IMR-90 (cell line): ENCODE measurements around the gene SHISA8. TPM values are rescaled to one million over a fixed set of nuclear protein-coding genes. Genes with fewer than 3 reads are reported as not detected.

Source experiments
- ATAC-seq: fragments of 200-7000 bp; cut with Tn5 transposase; 2 replicates; pipeline ENCODE4 v1.9.1; 2020; ENCODE audit warnings: low read depth, mild to moderate bottlenecking, moderate library complexity
- BruUV-seq: library from RNA; stranded (reverse); fragments of 400-500 nt; replicated peaks from 2 replicates; lab custom pipeline; 2021; lab: Mats Ljungman, UMichigan
- CTCF ChIA-PET: fragments of 300-600 bp; formaldehyde crosslinking; extraction: SDS; loops from one replicate; lab custom pipeline; 2021; ENCODE audit warnings: antibody characterized with exemption; lab: Yijun Ruan, JAX
- POLR2A ChIA-PET: fragments of 300-600 bp; sonication (Branson Sonifier 250); formaldehyde crosslinking; loops from one replicate; lab custom pipeline; 2022; ENCODE audit warnings: antibody characterized with exemption; ENCODE audit not compliant: unreplicated experiment; lab: Charles Lee
- DNase-seq: peaks from one replicate; pipeline ENCODE4 v3.0.0; 2013
- H2AFZ ChIP-seq: replicated peaks from 2 replicates; pipeline ENCODE3; 2013; ENCODE audit warnings: low read length, mild to moderate bottlenecking; ENCODE audit not compliant: poor library complexity
- H2AK5ac ChIP-seq: 2 replicates; pipeline ENCODE4 v1.6.1; 2013; ENCODE audit warnings: low read depth, low read length, inconsistent platforms
- H2AK9ac ChIP-seq: replicated peaks from 2 replicates; pipeline ENCODE3; 2013; ENCODE audit warnings: mild to moderate bottlenecking, low read depth, low read length, moderate library complexity; ENCODE audit not compliant: poor library complexity
- H2BK120ac ChIP-seq: 2 replicates; pipeline ENCODE4 v1.6.1; 2013; ENCODE audit warnings: low read depth, low read length, inconsistent platforms
- H2BK15ac ChIP-seq: 3 replicates; pipeline ENCODE4 v1.6.1; 2013; ENCODE audit warnings: low read depth, low read length, inconsistent platforms
- H2BK20ac ChIP-seq: 2 replicates; pipeline ENCODE4 v1.6.1; 2013; ENCODE audit warnings: low read depth, mild to moderate bottlenecking, inconsistent platforms, low read length, moderate library complexity
- H2BK5ac ChIP-seq: 2 replicates; pipeline ENCODE4 v1.6.1; 2013; ENCODE audit warnings: mild to moderate bottlenecking, low read depth, low read length, inconsistent platforms; ENCODE audit not compliant: poor library complexity, severe bottlenecking
- H3K14ac ChIP-seq: replicated peaks from 2 replicates; pipeline ENCODE4 v1.6.1; 2013; ENCODE audit warnings: low read depth, low read length, inconsistent platforms
- H3K18ac ChIP-seq: 2 replicates; pipeline ENCODE4 v1.6.1; 2013; ENCODE audit warnings: low read depth, low read length, control low read depth
- H3K23ac ChIP-seq: 2 replicates; pipeline ENCODE4 v1.6.1; 2013; ENCODE audit warnings: low read depth, low read length, inconsistent platforms
- H3K27ac ChIP-seq: 2 replicates; pipeline ENCODE4 v1.5.1; 2013; ENCODE audit warnings: mild to moderate bottlenecking, control low read depth, low read length; ENCODE audit not compliant: insufficient read depth
- H3K27me3 ChIP-seq: 2 replicates; pipeline ENCODE4 v1.6.1; 2013; ENCODE audit warnings: low read length; ENCODE audit not compliant: control insufficient read depth, insufficient read depth
- H3K36me3 ChIP-seq: 2 replicates; pipeline ENCODE4 v1.6.1; 2013; ENCODE audit warnings: low read length, mixed read lengths; ENCODE audit not compliant: control insufficient read depth, insufficient read depth
- H3K4ac ChIP-seq: 2 replicates; pipeline ENCODE4 v1.6.1; 2013; ENCODE audit warnings: low read depth, low read length, inconsistent platforms
- H3K4me1 ChIP-seq: 2 replicates; pipeline ENCODE4 v1.6.1; 2013; ENCODE audit warnings: low read length, mixed read lengths; ENCODE audit not compliant: control insufficient read depth, insufficient read depth
- H3K4me2 ChIP-seq: 2 replicates; pipeline ENCODE4 v1.6.1; 2013; ENCODE audit warnings: low read depth, mild to moderate bottlenecking, control low read depth, low read length, moderate library complexity
- H3K4me3 ChIP-seq: 2 replicates; pipeline ENCODE4 v1.5.1; 2013; ENCODE audit warnings: low read depth, mild to moderate bottlenecking, control low read depth, low read length, moderate library complexity; ENCODE audit not compliant: insufficient read depth
- H3K56ac ChIP-seq: 2 replicates; pipeline ENCODE4 v1.6.1; 2013; ENCODE audit warnings: low read length, inconsistent platforms; ENCODE audit not compliant: insufficient read depth; ENCODE audit errors: extremely low read depth
- H3K79me1 ChIP-seq, 2 experiments: 2 replicates each; pipeline ENCODE4 v1.6.1; 2013; ENCODE audit warnings: low read length in 2 of 2, inconsistent platforms in 1 of 2, low read depth in 1 of 2
- H3K9ac ChIP-seq: 2 replicates; pipeline ENCODE4 v1.6.1; 2013; ENCODE audit warnings: low read depth, low read length, control low read depth
- H3K9me1 ChIP-seq: 2 replicates; pipeline ENCODE4 v1.6.1; 2013; ENCODE audit warnings: low read length, inconsistent platforms; ENCODE audit not compliant: insufficient read depth
- H3K9me3 ChIP-seq: 2 replicates; pipeline ENCODE4 v1.6.1; 2013; ENCODE audit warnings: low read length; ENCODE audit not compliant: control insufficient read depth, insufficient read depth
- H4K20me1 ChIP-seq: 2 replicates; pipeline ENCODE4 v1.6.1; 2013; ENCODE audit warnings: low read length, inconsistent platforms; ENCODE audit not compliant: insufficient read depth
- H4K5ac ChIP-seq: 2 replicates; pipeline ENCODE4 v1.6.1; 2013; ENCODE audit warnings: mild to moderate bottlenecking, low read depth, low read length, control low read depth
- H4K8ac ChIP-seq, 2 experiments: 2 replicates each; pipeline ENCODE4 v1.6.1; 2013; ENCODE audit warnings: low read depth in 2 of 2, low read length in 2 of 2, control low read depth in 1 of 2, inconsistent platforms in 1 of 2
- H4K91ac ChIP-seq: 2 replicates; pipeline ENCODE4 v1.6.1; 2013; ENCODE audit warnings: low read depth, low read length, inconsistent platforms; ENCODE audit not compliant: insufficient read depth
- CEBPB ChIP-seq: IDR thresholded peaks from 2 replicates; pipeline ENCODE4 v1.6.1; 2012; ENCODE audit warnings: low read depth, low read length, improper control_type of control experiment
- ELK1 ChIP-seq: fragments of 150-350 bp; IDR thresholded peaks from 2 replicates; pipeline ENCODE4 v1.6.1; 2016; ENCODE audit warnings: low read depth, mild to moderate bottlenecking, low read length, moderate library complexity, borderline replicate concordance
- MAFK ChIP-seq: IDR thresholded peaks from 2 replicates; pipeline ENCODE4 v1.6.1; 2012; ENCODE audit warnings: low read depth, low read length, improper control_type of control experiment
- MAZ ChIP-seq: IDR thresholded peaks from 2 replicates; pipeline ENCODE4 v1.6.1; 2012; ENCODE audit warnings: low read depth, mild to moderate bottlenecking, low read length, improper control_type of control experiment, moderate library complexity, borderline replicate concordance
- SMC3 ChIP-seq: fragments of 150-350 bp; IDR thresholded peaks from 2 replicates; pipeline ENCODE4 v1.6.1; 2016; ENCODE audit warnings: low read depth, mild to moderate bottlenecking, antibody characterized with exemption, low read length, moderate library complexity
- USF2 ChIP-seq: fragments of 150-350 bp; IDR thresholded peaks from 2 replicates; pipeline ENCODE4 v1.6.1; 2017; ENCODE audit warnings: mild to moderate bottlenecking, antibody characterized with exemption, low read length, low read depth
- WGBS, 2 experiments: methylation state at CpG; one replicate each; pipeline versions ENCODE4 v1.1.5 to v1.1.7; 2013; ENCODE audit warnings: missing lambda C conversion rate in 2 of 2; ENCODE audit not compliant: insufficient read length in 1 of 2; ENCODE audit errors: extremely low coverage in 2 of 2; 5-methylcytosine and 5-hydroxymethylcytosine counted together
- dilution Hi-C: fragments of 300-500 bp; cut with HindIII; formaldehyde crosslinking; loops from one replicate; pipeline ENCODE4 v1.14.3; 2018; ENCODE audit warnings: low sequenced_read_pairs; ENCODE audit not compliant: unreplicated experiment
- in situ Hi-C: fragments of 300-500 bp; cut with MboI; formaldehyde crosslinking; loops from 3 replicates; pipeline ENCODE4 v1.14.3; 2019; ENCODE audit warnings: low sequenced_read_pairs, inconsistent platforms, mixed read lengths
- intact Hi-C: fragments of 100-400 bp; cut with micrococcal nuclease; formaldehyde crosslinking; loops from 2 replicates; pipeline ENCODE4 v1.10.0; 2022
- polyA plus RNA-seq, 3 experiments: library from polyadenylated mRNA; depleted of rRNA; stranded (reverse); fragments of >200 nt; gene quantifications; 2 replicates each; pipeline ENCODE4 v1.2.3, GENCODE V29; 2012; ENCODE audit warnings: low replicate concordance in 1 of 3
- total RNA-seq: library from RNA; depleted of rRNA; stranded (reverse); fragments of >200 nt; gene quantifications from 2 replicates; pipeline ENCODE4 v1.2.3, GENCODE V29; 2012

SHISA8 gene
- total and polyA plus RNA-seq, 2 of the 4 experiments (the other 2 are of a cell fraction): not detected

- Histone ChIP-seq H2BK20ac (no peak overlapping the region), H2BK15ac (no peak overlapping the region), H3K9me1 (peaks cover 8% of the 10 kb centered on the region; the same call in 1 of the 2 replicates), H2BK5ac (no peak overlapping the region), H2AFZ (no peak overlapping the region), H4K20me1 (0 out of 2 replicates have a peak, but pooled peaks cover 6% of the 10 kb centered on the region), H4K91ac (no peak overlapping the region), H3K27me3 (no peaks in the 10 kb centered on the region), H3K56ac (no peak overlapping the region), H3K27ac (no peak overlapping the region), H4K5ac (no peak overlapping the region), H3K79me1 (no peaks in the 10 kb centered on the region), H3K9ac (no peak overlapping the region), H2AK9ac (no peak overlapping the region), H3K4me1 (0 out of 2 replicates have a peak, but pooled peaks cover 1% of the 10 kb centered on the region), H3K4me3 (no peak overlapping the region), H3K14ac (no peak overlapping the region), H3K23ac (no peak overlapping the region), H3K18ac (no peak overlapping the region), H4K8ac (no peak overlapping the region), H3K4ac (no peak overlapping the region), H2BK120ac (no peak overlapping the region), H3K36me3 (peaks cover 42% of the 10 kb centered on the region), H3K4me2 (no peak overlapping the region), H3K9me3 (no peaks in the 10 kb centered on the region), H2AK5ac (no peak overlapping the region)
- no peak for DNase-seq
- in situ Hi-C loops: no loop called here
- intact Hi-C loops: no loop called here
- ChIA-PET CTCF (no interaction called here), POLR2A (no interaction called here)
- no TSS peak for BruUV-seq
- dilution Hi-C loops: no loop called here
- no peak for ATAC-seq
- TF ChIP-seq MAZ: no peak
- TF ChIP-seq SMC3: no peak
- TF ChIP-seq ELK1: no peak
- TF ChIP-seq MAFK: no peak
- TF ChIP-seq CEBPB: no peak
- TF ChIP-seq USF2: no peak
- WGBS, 2 experiments: 83% methylated on average over 6 of the region's 11 CpGs; no CpG with 5 or more reads in 1 of the 2 experiments
These were observed 16.2 kb downstream of the SHISA8 start for GRCh38 chr22:41898645-41899044.
